ENCODE data around the gene GALT. TPM values are rescaled to one million over a fixed set of nuclear protein-coding genes. Genes with fewer than 3 reads are reported as not detected.
A peak's percentile ranks its signal among the peaks of the same experiment; 100 is the strongest.

Gene GALT
- total and polyA plus RNA-seq, 2 of the 13 experiments (the other 11 are each of a cell fraction or from before 2014, with no cell fraction given): 40.4 to 46.3 TPM

DNA sequence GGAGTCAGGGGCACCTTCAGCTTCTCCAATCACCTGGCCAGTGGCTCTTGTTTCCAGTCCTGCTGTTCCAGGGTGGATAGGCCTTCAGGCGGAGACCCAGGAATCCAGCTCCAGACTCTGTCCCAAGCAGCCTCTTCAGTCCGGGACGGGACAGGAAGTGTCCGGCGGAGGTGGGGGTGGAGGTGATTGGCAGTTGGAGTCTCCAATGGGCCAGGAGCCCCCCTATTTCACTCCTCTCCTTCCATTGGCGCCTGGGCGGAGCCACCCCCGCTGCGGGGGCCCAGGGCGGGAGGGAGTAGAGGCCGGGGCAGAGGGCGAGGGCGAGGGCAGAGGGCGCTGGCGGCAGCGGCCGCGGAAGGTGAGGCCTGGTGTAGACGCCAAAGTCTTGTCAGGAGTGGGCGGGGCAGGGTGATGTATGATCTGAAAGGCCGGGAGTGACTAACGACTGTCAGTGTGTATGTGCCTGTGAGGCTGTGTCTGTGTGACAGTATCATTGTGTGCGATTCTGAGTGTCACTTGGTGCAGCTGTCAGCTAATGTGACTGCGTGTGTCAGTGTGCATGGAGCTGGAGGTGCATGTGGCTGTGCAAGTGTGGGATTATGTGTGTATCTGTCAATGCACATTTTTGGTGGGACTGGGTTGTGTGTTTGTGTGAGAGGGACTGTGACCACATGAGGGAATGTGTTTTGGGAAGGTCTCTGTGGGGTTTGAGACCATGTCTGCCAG, 5.6 kb downstream of the GALT start, which contains the start of gene IL11RA (continued):
- TF ChIP-seq, protein P1, sequence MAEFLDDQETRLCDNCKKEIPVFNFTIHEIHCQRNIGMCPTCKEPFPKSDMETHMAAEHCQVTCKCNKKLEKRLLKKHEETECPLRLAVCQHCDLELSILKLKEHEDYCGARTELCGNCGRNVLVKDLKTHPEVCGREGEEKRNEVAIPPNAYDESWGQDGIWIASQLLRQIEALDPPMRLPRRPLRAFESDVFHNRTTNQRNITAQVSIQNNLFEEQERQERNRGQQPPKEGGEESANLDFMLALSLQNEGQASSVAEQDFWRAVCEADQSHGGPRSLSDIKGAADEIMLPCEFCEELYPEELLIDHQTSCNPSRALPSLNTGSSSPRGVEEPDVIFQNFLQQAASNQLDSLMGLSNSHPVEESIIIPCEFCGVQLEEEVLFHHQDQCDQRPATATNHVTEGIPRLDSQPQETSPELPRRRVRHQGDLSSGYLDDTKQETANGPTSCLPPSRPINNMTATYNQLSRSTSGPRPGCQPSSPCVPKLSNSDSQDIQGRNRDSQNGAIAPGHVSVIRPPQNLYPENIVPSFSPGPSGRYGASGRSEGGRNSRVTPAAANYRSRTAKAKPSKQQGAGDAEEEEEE (CRISPR knock-in tag; IDR thresholded peaks at IDR 0.05; ENCODE audit: borderline replicate concordance): no peak
- TF ChIP-seq SNRNP70 (IDR thresholded peaks at IDR 0.05; ENCODE audit: low read depth, low read length) (no peak), ZNF232 (CRISPR knock-in tag; IDR thresholded peaks at IDR 0.05; ENCODE audit: borderline replicate concordance) (no peak), ZSCAN21 (CRISPR knock-in tag; IDR thresholded peaks at IDR 0.05; ENCODE audit: borderline replicate concordance) (no peak), JUNB (CRISPR knock-in tag; IDR thresholded peaks at IDR 0.05; ENCODE audit: borderline replicate concordance) (no peak), ZNF251 (CRISPR knock-in tag; IDR thresholded peaks at IDR 0.05) (no peak), ETV5 (CRISPR knock-in tag; IDR thresholded peaks at IDR 0.05; ENCODE audit: borderline replicate concordance) (peak; percentile 73), KDM2A (CRISPR knock-in tag; IDR thresholded peaks at IDR 0.05; ENCODE audit: borderline replicate concordance, low read depth) (peak; percentile 97), ZNF468 (CRISPR knock-in tag; IDR thresholded peaks at IDR 0.05) (no peak), SNAI1 (CRISPR knock-in tag; IDR thresholded peaks at IDR 0.05; ENCODE audit: borderline replicate concordance) (no peak), NFE2 (CRISPR knock-in tag; IDR thresholded peaks at IDR 0.05) (no peak), ZNF841 (CRISPR knock-in tag; IDR thresholded peaks at IDR 0.05; ENCODE audit: borderline replicate concordance) (peak; percentile 65; the same call in 1 of the 2 replicates), SALL1 (CRISPR knock-in tag; IDR thresholded peaks at IDR 0.05) (peak; percentile 86), ZNF34 (CRISPR knock-in tag; IDR thresholded peaks at IDR 0.05; ENCODE audit: borderline replicate concordance) (no peak), REPIN1 (CRISPR knock-in tag; IDR thresholded peaks at IDR 0.05; ENCODE audit: borderline replicate concordance, low read depth) (peak; percentile 65; the same call in 1 of the 2 replicates), MYC (CRISPR knock-in tag; IDR thresholded peaks at IDR 0.05; ENCODE audit: borderline replicate concordance) (peak; percentile 67; the same call in 1 of the 2 replicates), PITX1 (CRISPR knock-in tag; IDR thresholded peaks at IDR 0.05) (peak; percentile 48; the same call in 1 of the 2 replicates), ZKSCAN8 (CRISPR knock-in tag; IDR thresholded peaks at IDR 0.05; ENCODE audit: borderline replicate concordance) (no peak), RORA (CRISPR knock-in tag; IDR thresholded peaks at IDR 0.05) (no peak), ATRX (CRISPR knock-in tag; IDR thresholded peaks at IDR 0.05; ENCODE audit: borderline replicate concordance) (no peak), SIN3A (IDR thresholded peaks at IDR 0.05; ENCODE audit: borderline replicate concordance, low read depth, low read length) (peak; percentile 77; the same call in 1 of the 2 replicates), ZNF605 (CRISPR knock-in tag; IDR thresholded peaks at IDR 0.05) (peak; percentile 70), HNRNPLL (IDR thresholded peaks at IDR 0.05; ENCODE audit: low read depth, low read length, poor library complexity, severe bottlenecking) (peak; percentile 67), SIX4 (CRISPR knock-in tag; IDR thresholded peaks at IDR 0.05) (0 out of 2 replicates have a peak, but pooled peaks have one; percentile 23), ARID2 (CRISPR knock-in tag; IDR thresholded peaks at IDR 0.05; ENCODE audit: borderline replicate concordance) (no peak), NCOA1 (CRISPR knock-in tag; IDR thresholded peaks at IDR 0.05) (no peak)
- TF ChIP-seq, protein P2, sequence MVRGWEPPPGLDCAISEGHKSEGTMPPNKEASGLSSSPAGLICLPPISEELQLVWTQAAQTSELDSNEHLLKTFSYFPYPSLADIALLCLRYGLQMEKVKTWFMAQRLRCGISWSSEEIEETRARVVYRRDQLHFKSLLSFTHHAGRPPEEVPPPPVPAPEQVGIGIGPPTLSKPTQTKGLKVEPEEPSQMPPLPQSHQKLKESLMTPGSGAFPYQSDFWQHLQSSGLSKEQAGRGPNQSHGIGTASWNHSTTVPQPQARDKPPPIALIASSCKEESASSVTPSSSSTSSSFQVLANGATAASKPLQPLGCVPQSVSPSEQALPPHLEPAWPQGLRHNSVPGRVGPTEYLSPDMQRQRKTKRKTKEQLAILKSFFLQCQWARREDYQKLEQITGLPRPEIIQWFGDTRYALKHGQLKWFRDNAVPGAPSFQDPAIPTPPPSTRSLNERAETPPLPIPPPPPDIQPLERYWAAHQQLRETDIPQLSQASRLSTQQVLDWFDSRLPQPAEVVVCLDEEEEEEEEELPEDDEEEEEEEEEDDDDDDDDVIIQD (CRISPR knock-in tag; IDR thresholded peaks at IDR 0.05; ENCODE audit: low read depth): peak; percentile 67
- TF ChIP-seq, protein P3, sequence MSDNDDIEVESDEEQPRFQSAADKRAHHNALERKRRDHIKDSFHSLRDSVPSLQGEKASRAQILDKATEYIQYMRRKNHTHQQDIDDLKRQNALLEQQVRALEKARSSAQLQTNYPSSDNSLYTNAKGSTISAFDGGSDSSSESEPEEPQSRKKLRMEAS (IDR thresholded peaks at IDR 0.05): no peak; the same call in 1 of the 2 replicates

Measured in HepG2 (cell line).